CD4-positive, alpha-beta T cell treated with Interleukin-6 at 100 ng/mL for 8 hours (primary cell): ENCODE data around the gene RSKR.
"Not testable (repeated sequence)": the region's sequence is repeated elsewhere in the genome, so short reads cannot be mapped to it uniquely, and the experiment has no call there.

Source experiments
- DNase-seq: peaks from one replicate; pipeline ENCODE4 v3.0.0-alpha.2; 2020; ENCODE audit warnings: mixed read lengths, low spot score

The RSKR gene

DNA sequence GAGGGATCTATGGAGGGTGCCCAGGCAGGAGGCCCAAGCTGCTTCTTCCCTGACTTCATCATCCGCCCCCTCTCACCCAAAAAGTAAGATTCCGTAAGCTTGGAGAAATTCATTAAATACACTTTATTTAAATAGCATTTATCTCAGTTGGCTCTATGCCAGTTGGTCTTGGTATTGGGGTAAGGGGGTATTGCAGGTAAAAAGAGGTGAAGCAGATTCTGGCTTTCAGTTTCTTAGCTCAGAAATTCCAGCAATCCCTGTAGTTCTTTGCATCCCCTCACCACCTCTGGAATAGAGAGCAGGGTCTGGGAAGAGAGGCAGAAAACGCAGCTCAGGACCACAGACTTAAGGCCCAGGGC is 36.5 kb downstream of the RSKR start:
- no peak for DNase-seq

- DNase-seq = peak; percentile 98
Observed at GRCh38 chr17:28576758-28577465, 37.1 kb downstream of the RSKR start, which contains the start of gene ALDOC. Gene ALDOC (minus strand): TSS chr17:28576895. CDS start chr17:28575532, 1,363 bp downstream.

- DNase-seq = not testable (repeated sequence)
Observed at GRCh38 chr17:28576016-28576415, 38.0 kb downstream of the RSKR start.

GRCh38 chr17:28575126-28575795 is 38.7 kb downstream of the RSKR start:
- DNase-seq = no peak

DNA sequence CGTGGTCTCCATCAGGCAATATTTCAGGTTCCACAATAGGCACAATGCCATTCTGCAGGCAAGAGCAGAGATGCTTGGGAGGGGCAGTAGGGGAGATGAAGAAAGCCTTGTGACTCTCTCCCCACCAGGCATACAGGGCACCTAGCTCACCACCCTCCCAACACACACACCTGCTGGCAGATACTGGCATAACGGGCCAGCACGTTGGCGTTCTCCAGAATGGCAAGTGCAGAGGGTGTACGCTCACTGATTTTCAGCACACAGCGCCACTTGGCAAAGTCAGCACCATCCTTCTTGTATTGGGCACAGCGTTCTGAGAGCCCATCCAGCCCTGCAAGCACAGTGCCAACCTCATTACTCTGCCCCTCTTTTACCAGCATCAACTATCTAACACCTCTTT is 39.5 kb downstream of the RSKR start:
- DNase-seq = no peak

DNA sequence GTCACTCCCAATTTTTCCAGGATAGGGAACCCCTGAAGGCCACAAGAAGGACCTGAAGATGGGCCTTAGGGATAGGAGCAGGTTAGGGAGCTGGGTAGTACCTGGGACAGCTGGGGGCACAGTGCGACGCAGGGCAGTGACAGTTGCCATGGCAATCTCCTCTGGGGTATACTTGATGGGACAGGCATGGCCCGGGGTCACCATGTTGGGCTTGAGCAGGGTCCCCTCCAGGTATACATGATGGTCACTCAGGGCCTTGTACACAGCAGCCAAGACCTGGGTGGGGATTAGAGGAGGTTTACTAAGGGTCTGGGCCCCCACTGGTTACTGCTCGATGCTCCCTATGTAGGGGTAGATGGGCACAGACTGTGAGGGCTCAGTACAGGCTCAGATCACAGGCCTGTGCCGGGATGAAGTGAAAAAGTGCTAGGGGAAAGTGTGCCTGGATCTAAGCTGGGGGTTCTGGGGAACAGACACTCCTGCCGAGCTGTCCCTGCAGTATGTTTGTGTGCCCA is 40.0 kb downstream of the RSKR start:
- no peak for DNase-seq

- no peak for DNase-seq
Observed at GRCh38 chr17:28573521-28573920, 40.5 kb downstream of the RSKR start.

- DNase-seq = no peak
Observed at GRCh38 chr17:28573040-28573380, 41.0 kb downstream of the RSKR start.

GRCh38 chr17:28572259-28573039 is 41.5 kb downstream of the RSKR start:
- DNase-seq = no peak

- DNase-seq = peak; percentile 90
Observed at GRCh38 chr17:28571361-28572122, 42.4 kb downstream of the RSKR start, which contains the start of gene PIGS. Gene PIGS (minus strand): TSS chr17:28571524. CDS start chr17:28571496, 28 bp downstream.

DNA sequence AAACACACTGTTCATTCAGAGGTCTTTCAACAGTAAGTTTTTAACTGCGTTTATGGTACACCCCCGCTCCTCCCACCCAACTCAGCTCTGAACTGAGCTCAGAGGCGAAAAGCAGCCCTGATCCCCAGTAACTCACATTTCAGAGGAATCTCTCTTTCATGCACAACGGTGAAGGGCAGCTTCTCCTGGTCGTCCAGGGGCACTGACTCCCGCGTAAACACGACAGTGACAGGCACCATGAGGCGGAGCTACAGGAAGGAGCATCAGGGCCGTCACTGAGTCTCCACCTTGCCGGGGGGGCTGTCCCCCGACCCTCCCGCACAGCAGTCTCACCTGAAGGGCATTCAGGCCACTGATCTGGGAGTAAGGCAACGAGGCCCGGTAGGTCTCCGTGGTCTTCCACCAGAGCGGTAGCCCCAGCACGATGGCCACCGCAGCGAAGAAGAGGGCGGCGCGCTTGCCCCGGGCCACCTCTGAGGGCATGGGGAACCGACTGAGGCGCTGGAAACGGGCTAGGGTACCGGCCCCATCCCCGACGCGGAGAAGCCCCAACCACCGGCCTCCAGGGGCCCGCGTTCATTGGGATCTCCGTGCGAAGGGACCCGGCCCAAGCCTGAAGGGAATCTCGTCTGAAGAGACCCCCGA is 43.1 kb downstream of the RSKR start:
- peak; percentile 43 for DNase-seq

- no peak for DNase-seq
Observed at GRCh38 chr17:28569446-28569845, 44.5 kb downstream of the RSKR start.

GRCh38 chr17:28567604-28568003 is 46.4 kb downstream of the RSKR start:
- no peak for DNase-seq

DNA sequence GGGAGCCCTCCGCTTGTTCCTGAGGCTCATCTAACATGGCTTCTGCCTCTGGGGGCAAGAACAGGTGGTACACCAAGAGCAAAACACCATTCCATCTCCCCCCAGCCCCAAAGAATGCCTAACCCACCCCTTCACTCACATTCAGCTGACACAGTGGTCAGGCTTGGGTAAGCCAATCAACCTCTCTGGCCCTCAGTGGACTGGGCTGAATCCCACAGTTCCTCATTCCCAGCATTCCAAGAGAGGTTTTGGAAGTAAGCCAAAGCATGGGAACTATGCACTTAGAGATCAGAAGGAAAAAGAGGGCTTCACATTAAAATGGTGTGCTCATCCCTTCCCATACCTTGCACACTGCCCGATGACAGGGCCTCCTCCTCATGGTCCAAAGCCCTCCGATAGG is 50.5 kb downstream of the RSKR start:
- no peak for DNase-seq
